ENCODE results near the gene PARD6B. TPM values are rescaled to one million over a fixed set of nuclear protein-coding genes. Genes with fewer than 3 reads are reported as not detected.

Gene PARD6B
- total and polyA plus RNA-seq, 2 of the 13 experiments (the other 11 are each of a cell fraction or from before 2014, with no cell fraction given) = 6.9 to 22.2 TPM

DNA sequence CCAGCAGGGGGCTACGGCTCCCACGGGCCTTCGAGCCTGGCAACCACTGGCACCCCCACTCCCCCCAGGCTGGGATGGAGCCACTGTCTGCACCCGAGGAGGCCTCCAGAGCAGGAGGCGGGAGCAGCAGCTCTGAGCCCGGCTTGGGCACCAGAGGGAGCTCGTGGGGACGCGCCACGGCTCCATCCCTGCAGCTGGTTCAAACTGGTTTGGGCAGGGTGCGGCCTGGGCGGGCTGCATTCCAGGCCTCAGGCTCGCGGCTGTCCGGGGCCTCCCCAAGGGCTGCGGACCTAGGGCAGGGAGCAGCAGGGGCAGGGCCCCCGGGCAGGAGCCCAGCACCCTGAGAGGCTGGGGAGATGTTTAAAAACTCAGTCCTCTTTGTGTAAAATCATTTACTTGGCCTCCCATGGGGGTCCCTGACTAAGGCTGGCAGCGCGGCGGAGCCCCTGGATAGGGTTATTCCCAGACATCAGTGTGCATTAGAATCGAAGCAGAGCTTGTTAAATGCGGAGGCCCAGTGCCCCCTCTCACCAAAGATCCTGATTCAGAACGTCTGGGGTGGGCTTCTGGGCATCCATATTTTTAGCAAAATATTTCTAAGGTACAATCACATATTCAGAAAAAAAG, 59.4 kb downstream of the PARD6B start (continued):
- TF ChIP-seq, protein P1, sequence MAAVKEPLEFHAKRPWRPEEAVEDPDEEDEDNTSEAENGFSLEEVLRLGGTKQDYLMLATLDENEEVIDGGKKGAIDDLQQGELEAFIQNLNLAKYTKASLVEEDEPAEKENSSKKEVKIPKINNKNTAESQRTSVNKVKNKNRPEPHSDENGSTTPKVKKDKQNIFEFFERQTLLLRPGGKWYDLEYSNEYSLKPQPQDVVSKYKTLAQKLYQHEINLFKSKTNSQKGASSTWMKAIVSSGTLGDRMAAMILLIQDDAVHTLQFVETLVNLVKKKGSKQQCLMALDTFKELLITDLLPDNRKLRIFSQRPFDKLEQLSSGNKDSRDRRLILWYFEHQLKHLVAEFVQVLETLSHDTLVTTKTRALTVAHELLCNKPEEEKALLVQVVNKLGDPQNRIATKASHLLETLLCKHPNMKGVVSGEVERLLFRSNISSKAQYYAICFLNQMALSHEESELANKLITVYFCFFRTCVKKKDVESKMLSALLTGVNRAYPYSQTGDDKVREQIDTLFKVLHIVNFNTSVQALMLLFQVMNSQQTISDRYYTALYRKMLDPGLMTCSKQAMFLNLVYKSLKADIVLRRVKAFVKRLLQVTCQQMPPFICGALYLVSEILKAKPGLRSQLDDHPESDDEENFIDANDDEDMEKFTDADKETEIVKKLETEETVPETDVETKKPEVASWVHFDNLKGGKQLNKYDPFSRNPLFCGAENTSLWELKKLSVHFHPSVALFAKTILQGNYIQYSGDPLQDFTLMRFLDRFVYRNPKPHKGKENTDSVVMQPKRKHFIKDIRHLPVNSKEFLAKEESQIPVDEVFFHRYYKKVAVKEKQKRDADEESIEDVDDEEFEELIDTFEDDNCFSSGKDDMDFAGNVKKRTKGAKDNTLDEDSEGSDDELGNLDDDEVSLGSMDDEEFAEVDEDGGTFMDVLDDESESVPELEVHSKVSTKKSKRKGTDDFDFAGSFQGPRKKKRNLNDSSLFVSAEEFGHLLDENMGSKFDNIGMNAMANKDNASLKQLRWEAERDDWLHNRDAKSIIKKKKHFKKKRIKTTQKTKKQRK (IDR thresholded peaks at IDR 0.05; ENCODE audit: low read length) = no peak
- peak; percentile 96 for TF ChIP-seq SALL1 (CRISPR knock-in tag; IDR thresholded peaks at IDR 0.05)
- TF ChIP-seq, protein P2, sequence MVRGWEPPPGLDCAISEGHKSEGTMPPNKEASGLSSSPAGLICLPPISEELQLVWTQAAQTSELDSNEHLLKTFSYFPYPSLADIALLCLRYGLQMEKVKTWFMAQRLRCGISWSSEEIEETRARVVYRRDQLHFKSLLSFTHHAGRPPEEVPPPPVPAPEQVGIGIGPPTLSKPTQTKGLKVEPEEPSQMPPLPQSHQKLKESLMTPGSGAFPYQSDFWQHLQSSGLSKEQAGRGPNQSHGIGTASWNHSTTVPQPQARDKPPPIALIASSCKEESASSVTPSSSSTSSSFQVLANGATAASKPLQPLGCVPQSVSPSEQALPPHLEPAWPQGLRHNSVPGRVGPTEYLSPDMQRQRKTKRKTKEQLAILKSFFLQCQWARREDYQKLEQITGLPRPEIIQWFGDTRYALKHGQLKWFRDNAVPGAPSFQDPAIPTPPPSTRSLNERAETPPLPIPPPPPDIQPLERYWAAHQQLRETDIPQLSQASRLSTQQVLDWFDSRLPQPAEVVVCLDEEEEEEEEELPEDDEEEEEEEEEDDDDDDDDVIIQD (CRISPR knock-in tag; IDR thresholded peaks at IDR 0.05; ENCODE audit: low read depth) = peak; percentile 79
- peak; percentile 95; the same call in 1 of the 2 replicates for TF ChIP-seq ZNF782 (CRISPR knock-in tag; IDR thresholded peaks at IDR 0.05; ENCODE audit: borderline replicate concordance)
- no peak for TF ChIP-seq HNRNPUL1 (IDR thresholded peaks at IDR 0.05; ENCODE audit: low read depth, low read length)
- TF ChIP-seq RFX3 (CRISPR knock-in tag; IDR thresholded peaks at IDR 0.05) = no peak
- TF ChIP-seq ZNF569 (CRISPR knock-in tag; IDR thresholded peaks at IDR 0.05; ENCODE audit: borderline replicate concordance) = no peak
- no peak for TF ChIP-seq ZNF484 (CRISPR knock-in tag; IDR thresholded peaks at IDR 0.05; ENCODE audit: borderline replicate concordance, low read depth)
- TF ChIP-seq HNRNPK (IDR thresholded peaks at IDR 0.05; ENCODE audit: low read depth, low read length, poor library complexity, severe bottlenecking) = peak; percentile 91
- no peak for TF ChIP-seq PRPF4 (IDR thresholded peaks at IDR 0.05; ENCODE audit: low read depth, low read length, poor library complexity, severe bottlenecking)
- peak; percentile 58; the same call in 1 of the 2 replicates for TF ChIP-seq ONECUT2 (CRISPR knock-in tag; IDR thresholded peaks at IDR 0.05)
- no peak for TF ChIP-seq GABPA (IDR thresholded peaks at IDR 0.05; ENCODE audit: low read depth, low read length)
- TF ChIP-seq GABPA (CRISPR knock-in tag; IDR thresholded peaks at IDR 0.05; ENCODE audit: low read depth) = no peak

All from HepG2 (cell line).